Hematopoietic multipotent progenitor cell treated with erythropoietin and hydrocortisone succinate and interleukin-3 and kit ligand, for 6 days (in vitro differentiated cells): ENCODE results near the gene PNKD.

Experiments used
- DNase-seq: peaks from one replicate; pipeline ENCODE4 v3.0.0-alpha.2; 2015

PNKD gene

GRCh38 chr2:218320704-218321336 is 50.5 kb downstream of the PNKD start:
- DNase-seq = no peak

- DNase-seq = peak; percentile 88
These were observed 52.6 kb downstream of the PNKD start for GRCh38 chr2:218322768-218323525.

- peak; percentile 36 for DNase-seq
These were observed 53.5 kb downstream of the PNKD start for GRCh38 chr2:218323526-218324472.

- DNase-seq = no peak
These were observed 55.3 kb downstream of the PNKD start for GRCh38 chr2:218325566-218326160.

DNA sequence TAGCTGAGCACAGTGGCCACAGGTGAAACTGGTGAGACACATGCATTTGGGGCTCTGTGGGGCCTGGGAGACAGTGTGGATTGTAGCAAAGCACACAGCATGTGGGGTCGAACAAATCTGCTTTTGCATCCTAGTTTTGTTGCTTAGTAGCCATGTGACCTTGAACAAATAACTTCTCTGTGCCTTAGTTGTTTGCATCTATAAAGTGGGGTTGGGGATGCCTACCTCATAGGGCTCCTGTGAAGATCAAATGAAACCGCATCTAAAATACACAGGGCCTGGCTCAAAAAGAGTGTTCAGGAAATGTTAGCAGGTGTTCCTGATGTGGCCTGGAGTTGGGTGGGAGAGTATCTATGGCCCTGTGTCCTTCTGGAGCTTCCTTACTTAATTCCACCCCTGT is 56.0 kb downstream of the PNKD start:
- no peak for DNase-seq

GRCh38 chr2:218327451-218328210 is 57.3 kb downstream of the PNKD start:
- peak; percentile 70 for DNase-seq

DNA sequence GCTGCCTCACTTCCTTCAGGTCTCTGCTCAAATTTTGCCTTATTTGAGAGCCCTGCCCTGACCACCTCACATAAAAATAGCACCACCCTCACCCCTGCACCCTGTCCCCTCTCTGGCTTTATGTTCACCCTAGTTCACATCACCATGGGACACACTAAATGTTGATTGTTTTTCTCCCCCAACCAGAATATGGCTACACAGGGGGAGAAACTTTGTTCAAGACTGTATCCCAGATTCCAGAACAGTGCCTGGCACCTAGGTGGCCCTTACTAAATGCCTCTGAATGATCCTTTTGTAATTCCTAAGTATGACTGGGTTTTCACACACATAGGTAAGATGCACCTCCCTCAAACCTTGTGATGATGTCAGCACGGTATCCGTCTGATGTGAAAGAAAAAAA is 58.0 kb downstream of the PNKD start:
- DNase-seq = no peak

DNA sequence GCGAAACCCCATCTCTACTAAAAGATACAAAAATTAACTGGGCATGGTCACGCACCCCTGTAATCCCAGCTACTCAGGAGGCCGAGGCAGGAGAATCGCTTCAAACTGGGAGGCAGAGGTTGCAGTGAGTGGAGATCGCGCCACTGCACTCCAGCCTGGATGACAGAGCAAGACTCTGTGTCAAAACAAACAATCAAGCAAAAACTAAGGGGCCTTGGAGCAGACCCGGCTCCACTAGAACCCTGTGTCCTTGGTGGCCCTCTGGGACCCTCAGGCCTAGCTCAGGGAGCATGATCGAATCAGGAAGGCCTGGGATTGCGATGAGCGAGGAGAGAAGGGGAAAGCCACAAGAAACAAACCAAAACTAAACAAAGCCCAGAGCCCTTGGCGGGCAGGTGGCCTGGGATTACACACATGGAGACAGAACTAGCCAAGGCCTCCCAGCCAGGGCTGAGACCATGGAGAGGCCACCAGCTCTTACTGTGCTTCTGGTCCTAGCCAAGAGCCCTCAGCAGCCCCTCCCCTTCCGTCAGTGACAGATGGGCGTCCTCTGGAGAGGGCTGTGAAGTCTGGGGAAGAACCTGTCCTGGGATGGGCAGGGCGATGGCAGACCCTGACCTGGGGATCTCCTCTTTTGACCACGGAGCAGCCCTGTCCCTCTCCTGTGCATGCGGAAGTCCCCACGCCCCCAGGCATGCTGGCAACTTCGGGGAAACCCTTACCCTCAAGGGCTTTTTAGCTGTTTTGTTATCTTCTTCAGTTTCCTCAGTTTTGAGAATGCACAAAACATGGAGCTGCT is 58.9 kb downstream of the PNKD start:
- DNase-seq = peak; percentile 38

DNA sequence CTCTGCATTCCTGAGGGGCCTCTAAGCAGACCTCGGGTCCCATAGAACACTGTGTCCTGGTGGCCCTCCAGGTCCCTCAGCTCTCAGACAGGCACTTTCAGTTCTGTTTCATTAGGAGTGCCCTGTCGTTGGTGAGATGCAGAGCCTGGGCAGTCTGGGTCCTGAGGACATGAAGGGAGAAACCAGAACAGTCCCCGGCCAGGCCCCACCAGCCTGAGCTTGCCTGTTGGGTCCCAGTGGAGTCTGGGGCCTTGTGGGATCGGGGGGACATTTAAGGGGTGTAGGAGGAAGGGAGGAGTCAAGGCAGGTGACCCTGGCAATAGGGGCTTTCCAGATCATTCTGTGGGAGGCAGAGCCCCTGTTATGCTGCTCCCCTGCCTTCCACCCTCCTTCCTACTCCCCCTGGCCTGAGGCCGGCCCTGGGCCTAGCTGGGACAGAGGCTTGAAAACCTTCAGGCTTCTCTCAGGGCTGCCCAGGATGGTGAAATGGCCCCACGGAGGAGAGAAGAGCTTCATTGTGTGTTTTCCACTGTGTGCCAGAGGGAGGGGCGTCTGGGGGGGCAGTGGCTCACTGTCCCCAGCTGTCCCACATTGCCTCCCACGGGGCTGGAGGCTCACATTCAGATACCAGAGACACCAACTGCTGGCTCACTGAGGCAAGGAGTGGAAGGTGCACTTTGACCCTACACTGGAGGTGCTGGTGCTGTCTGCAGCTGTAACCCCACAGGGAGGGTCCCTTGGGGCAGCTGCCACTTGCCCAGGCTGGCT is 59.7 kb downstream of the PNKD start:
- no peak for DNase-seq

DNA sequence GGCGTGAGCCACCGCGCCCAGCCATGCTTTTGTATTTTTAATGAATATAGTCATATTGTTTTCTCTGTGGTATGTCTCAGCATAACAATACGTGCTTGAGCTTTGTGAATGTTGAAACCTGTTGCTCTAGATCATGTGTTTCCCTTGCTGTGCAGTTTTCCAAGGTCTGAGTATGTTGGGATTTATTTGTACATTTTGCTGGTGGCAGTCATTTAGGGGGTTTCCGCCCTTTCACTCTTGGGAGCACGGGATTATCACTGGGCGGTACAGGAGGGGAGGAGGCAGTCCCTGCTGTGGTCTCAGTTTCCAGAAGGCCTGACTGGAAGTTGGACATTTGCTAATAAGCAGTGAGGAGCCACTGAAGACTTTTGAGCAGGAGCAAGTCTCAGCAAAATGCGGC is 61.4 kb downstream of the PNKD start:
- DNase-seq = no peak

GRCh38 chr2:218332288-218332687 is 62.0 kb downstream of the PNKD start:
- DNase-seq = peak; percentile 50

GRCh38 chr2:218332920-218333645 is 62.8 kb downstream of the PNKD start:
- peak; percentile 93 for DNase-seq

DNA sequence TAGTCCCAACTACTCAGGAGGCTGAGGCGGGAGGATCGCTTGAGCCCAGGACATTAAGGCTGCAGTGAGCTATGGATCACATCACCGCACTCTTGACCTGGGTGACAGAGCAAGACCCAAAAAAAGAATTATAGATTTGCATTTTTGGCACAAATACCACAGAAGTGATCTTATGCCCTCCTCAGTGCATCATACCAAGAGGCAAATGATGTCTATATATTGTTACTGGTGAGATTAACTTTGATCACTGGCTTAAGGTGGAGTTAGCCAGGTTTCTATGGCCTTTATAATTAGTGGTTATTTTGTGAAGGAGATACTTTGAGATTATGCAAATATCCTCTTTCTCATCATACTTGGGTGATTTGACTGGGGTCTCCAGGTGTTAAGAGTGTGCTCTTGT is 64.2 kb downstream of the PNKD start:
- no peak for DNase-seq

DNA sequence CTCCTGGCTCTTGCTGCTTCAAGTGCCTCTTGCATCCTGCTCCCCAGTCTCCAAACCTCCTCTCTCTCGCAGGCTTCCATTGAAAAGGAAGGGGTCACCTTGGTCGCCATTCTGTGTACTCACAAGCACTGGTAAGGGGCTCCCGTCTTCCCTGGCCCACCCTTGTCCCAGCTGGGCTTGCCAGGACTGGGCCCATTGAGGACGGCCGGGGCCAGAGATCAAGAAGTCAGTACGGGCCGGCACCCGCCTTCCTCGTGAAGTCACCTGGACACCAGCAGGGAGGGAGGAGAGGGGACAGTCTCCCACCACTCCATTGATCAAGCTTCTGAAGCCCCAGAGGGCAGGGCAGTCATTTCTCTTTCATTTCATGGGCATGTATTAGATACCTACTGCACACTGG is 70.3 kb downstream of the PNKD start:
- DNase-seq = no peak

- DNase-seq = no peak
These were observed 71.1 kb downstream of the PNKD start for GRCh38 chr2:218341381-218341780.

DNA sequence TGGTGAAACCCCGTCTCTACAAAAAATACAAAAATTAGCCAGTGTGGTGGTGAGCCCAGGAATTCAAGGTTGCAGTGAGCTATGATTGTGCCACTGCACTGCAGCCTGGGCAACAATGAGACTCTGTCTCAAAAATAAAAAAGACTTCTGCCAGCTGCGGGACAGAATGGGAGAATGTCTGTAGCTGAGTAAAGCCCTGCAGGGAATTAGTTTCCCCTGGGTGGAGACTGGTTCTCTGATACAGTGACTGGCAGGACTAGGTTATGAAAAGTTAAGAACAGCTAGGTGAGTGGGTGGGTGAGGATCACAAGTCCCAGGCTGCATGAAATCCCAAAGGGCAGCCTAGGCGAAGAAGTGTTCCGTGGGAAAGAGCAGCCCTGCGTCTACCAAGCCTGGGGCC is 72.5 kb downstream of the PNKD start:
- DNase-seq = no peak

DNA sequence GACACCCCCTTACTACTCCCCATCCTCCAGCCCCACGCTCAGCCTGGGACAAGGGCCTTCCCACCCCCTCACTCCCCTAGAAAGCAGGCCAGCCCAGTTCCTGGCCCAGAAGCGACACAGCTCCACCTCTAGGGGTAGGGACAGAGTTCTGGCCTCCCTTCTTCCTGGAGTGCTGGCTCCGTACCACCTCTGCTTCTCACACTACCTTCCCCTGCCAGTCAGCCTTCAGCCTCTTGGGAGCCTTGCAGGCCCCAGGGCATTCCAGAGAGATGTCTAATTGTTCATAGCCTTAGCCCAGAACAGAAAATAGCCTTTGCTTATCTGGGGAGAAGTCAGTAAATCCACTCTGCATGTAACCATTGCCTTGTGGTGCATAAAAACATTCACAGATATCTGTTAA is 73.3 kb downstream of the PNKD start:
- no peak for DNase-seq

- no peak for DNase-seq
These were observed 73.9 kb downstream of the PNKD start for GRCh38 chr2:218344090-218344754.

- DNase-seq = no peak
These were observed 74.6 kb downstream of the PNKD start for GRCh38 chr2:218344755-218345417.
